ENCODE data around the gene FADS3. TPM values are rescaled to one million over a fixed set of nuclear protein-coding genes. Genes with fewer than 3 reads are reported as not detected.

FADS3 gene
- total RNA-seq, 4 donors from 2014 or later = 135 to 327 (median 205) TPM

GRCh38 chr11:61861634-61862033 is 29.7 kb downstream of the FADS3 start:
- DNase-seq (ENCODE audit: low spot score in 2 of 2) = no peak
- WGBS, 2 donors = 62 to 77% methylated on average over 9 of the region's 9 CpGs
- no peak overlapping the region for H3K4me3 ChIP-seq
- H3K9me3 ChIP-seq = no peaks in the 10 kb centered on the region
- peak overlapping the region in 1 of 4 donors; percentile 4 for H3K27ac ChIP-seq
- no peaks in the 10 kb centered on the region for H3K27me3 ChIP-seq
- peaks cover 0 to 99% (median 0%) of the 10 kb centered on the region in 3 donors for H3K36me3 ChIP-seq
- H3K4me1 ChIP-seq = peaks cover 0 to 10% (median 0%) of the 10 kb centered on the region in 4 donors
- no peak for TF ChIP-seq POLR2A (IDR thresholded peaks at IDR 0.05)
- no peak for TF ChIP-seq EP300 (IDR thresholded peaks at IDR 0.05)
- TF ChIP-seq, protein P1, sequence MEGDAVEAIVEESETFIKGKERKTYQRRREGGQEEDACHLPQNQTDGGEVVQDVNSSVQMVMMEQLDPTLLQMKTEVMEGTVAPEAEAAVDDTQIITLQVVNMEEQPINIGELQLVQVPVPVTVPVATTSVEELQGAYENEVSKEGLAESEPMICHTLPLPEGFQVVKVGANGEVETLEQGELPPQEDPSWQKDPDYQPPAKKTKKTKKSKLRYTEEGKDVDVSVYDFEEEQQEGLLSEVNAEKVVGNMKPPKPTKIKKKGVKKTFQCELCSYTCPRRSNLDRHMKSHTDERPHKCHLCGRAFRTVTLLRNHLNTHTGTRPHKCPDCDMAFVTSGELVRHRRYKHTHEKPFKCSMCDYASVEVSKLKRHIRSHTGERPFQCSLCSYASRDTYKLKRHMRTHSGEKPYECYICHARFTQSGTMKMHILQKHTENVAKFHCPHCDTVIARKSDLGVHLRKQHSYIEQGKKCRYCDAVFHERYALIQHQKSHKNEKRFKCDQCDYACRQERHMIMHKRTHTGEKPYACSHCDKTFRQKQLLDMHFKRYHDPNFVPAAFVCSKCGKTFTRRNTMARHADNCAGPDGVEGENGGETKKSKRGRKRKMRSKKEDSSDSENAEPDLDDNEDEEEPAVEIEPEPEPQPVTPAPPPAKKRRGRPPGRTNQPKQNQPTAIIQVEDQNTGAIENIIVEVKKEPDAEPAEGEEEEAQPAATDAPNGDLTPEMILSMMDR (IDR thresholded peaks at IDR 0.05) = no peak

DNA sequence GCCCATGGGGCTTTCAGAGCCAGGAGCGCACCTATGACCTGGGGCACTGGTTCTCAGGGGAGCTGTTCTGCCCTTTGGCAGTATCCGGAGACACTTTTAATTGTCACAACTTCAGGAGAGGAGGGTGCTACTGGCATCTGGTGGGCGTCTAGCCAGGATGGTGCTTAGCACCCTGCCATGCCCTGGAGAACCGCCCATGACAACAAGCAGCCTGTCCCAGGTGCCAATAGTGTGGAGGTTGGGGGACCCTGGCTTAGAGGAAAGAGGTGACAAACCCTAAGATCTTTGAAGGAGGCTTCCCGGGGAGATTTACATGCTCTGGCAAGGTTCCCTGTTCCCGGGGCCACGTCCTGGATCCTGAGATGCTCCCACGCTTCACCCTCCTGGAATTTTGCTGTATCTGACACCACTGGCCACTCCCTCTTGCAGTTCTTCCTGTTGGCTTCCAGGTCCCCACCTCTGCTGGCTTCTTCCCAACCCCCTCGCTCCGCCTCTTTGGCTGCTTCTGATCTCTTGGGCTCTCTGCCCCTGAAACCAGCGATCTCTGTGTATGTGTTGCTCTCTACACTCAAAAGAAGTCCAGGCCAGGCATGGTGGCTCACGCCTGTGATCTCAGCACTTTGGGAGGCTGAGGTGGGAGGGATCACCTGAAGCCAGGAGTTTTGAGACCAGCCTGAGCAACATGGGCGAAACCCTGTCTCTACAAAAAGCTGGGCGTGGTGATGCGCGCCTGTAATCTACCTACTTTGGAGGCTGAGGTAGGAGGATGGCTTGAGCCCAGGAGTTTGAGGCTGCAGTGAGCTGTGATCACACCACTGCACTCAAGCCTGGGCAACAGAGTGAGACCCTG is 31.1 kb downstream of the FADS3 start:
- WGBS, 2 donors = 82 to 90% methylated on average over 15 to 16 of the region's 16 CpGs
- TF ChIP-seq EP300 (IDR thresholded peaks at IDR 0.05) = no peak
- TF ChIP-seq, protein P1 (IDR thresholded peaks at IDR 0.05) = no peak
- DNase-seq (ENCODE audit: low spot score in 2 of 2) = no peak
- Histone ChIP-seq H3K27me3 (no peaks in the 10 kb centered on the region), H3K27ac (peak overlapping the region in 1 of 4 donors; percentile 7), H3K4me1 (peaks cover 0 to 12% (median 3%) of the 10 kb centered on the region in 4 donors), H3K4me3 (no peak overlapping the region), H3K9me3 (no peaks in the 10 kb centered on the region), H3K36me3 (peaks cover 0 to 88% (median 0%) of the 10 kb centered on the region in 3 donors)

GRCh38 chr11:61855939-61856680 is 35.2 kb downstream of the FADS3 start:
- TF ChIP-seq EP300 (IDR thresholded peaks at IDR 0.05) (no peak), POLR2A (IDR thresholded peaks at IDR 0.05) (no peak)
- TF ChIP-seq, protein P1 (IDR thresholded peaks at IDR 0.05) = no peak
- WGBS, 2 donors = 68 to 71% methylated on average over 8 to 12 of the region's 12 CpGs
- Histone ChIP-seq H3K9me3 (no peaks in the 10 kb centered on the region), H3K4me3 (no peak overlapping the region), H3K4me1 (peaks cover 0 to 47% (median 14%) of the 10 kb centered on the region in 4 donors), H3K27ac (peak overlapping the region in 2 of 4 donors; percentile 24 to 84), H3K27me3 (no peaks in the 10 kb centered on the region), H3K36me3 (peaks cover 0 to 63% (median 0%) of the 10 kb centered on the region in 3 donors)
- no peak for DNase-seq (ENCODE audit: low spot score in 2 of 2)

- Histone ChIP-seq H3K27me3 (no peaks in the 10 kb centered on the region), H3K4me3 (no peak overlapping the region), H3K4me1 (peaks cover 0 to 50% (median 17%) of the 10 kb centered on the region in 4 donors), H3K36me3 (peaks cover 0 to 57% (median 0%) of the 10 kb centered on the region in 3 donors), H3K9me3 (no peaks in the 10 kb centered on the region), H3K27ac (peak overlapping the region in 2 of 4 donors; percentile 24 to 84)
- DNase-seq (ENCODE audit: low spot score in 2 of 2) = no peak
- WGBS, 2 donors = 47 to 61% methylated on average over 7 to 14 of the region's 14 CpGs
- TF ChIP-seq, protein P1 (IDR thresholded peaks at IDR 0.05) = no peak
- no peak for TF ChIP-seq POLR2A (IDR thresholded peaks at IDR 0.05)
- TF ChIP-seq EP300 (IDR thresholded peaks at IDR 0.05) = no peak
Observed at GRCh38 chr11:61854966-61855714, 36.2 kb downstream of the FADS3 start.

All from tibial nerve (tissue), 4 donors.